Measurements from ENCODE around the gene MAP3K9. TPM values are rescaled to one million over a fixed set of nuclear protein-coding genes. Genes with fewer than 3 reads are reported as not detected.

The MAP3K9 gene
- total RNA-seq = under 0.01 and 0.07 TPM in 2 replicates

DNA sequence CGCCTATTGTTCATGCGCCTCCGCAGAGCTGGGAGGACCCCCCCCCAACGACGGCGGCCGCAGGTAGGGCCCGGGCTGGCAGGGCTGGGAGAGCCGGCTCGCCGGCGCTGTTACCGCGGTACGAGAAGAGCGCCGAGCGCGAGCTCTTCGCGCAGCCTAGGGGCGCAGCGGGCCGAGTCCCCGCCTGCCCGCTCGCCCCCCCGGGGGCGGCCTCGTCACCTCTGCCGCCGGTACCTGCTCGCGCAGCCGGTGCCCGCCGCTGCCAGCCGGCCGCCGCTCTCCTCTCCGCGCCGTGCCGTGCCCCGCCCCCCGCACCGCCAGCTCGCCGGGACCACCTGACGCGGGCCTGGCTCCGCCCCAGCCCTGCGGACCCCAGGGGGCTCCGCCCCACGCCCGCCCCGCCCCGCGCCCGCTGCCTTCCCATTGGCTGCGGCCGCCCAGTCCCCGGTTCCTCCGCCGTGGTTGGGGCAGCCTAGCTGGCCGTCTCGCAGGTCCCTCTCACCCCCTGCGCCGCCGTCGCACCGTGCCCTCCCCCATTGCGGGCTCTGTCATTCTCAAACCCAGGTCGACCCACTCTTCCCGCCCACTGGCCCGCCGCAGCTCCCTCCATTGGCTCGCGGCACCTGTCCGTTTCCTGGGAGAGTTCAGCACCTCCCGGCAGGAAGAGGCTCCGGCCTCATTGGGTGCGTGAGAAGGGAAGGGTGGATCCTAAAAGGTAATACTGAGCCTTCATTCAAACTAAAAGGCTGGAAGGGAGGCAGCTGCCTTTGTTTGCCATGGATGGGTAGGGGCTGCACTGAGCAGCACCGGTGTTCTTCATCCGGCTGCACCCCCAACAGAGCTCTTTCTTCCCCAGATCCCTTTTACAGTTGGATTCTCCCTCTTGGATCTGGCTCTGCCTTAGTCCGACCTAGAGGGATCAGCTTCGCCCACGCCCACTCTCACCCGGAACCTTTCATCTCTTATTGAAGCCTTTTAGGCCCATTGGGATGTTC is at the start of gene MAP3K9:
TSS of gene MAP3K9 (minus strand) at position 289 of the 995 bp plus-strand sequence. CDS start 342 bp downstream, outside the sequence.

Other genes starting within 250 kb of the MAP3K9 start
- 22.5 and 25.0 TPM in 2 replicates for gene MED6, start 208.9 kb downstream of the MAP3K9 start, total RNA-seq
- gene TTC9, start 167.6 kb downstream of the MAP3K9 start, total RNA-seq = 0.23 and 1.8 TPM in 2 replicates
- 72.5 and 75.9 TPM in 2 replicates for gene PCNX1, start 97.9 kb upstream of the MAP3K9 start, total RNA-seq

All from smooth muscle cell of the pulmonary artery (primary cell).